GM13977 (cell line): ENCODE data around the gene AHCYL2.

Source experiments
- DNase-seq: peaks from one replicate; pipeline ENCODE4 v3.0.0; 2012; ENCODE audit warnings: low spot score
- in situ Hi-C: fragments of 300-500 bp; cut with MboI; formaldehyde crosslinking; loops from one replicate; pipeline ENCODE4 v1.12.0; 2022; ENCODE audit warnings: low sequenced_read_pairs, low pct_unique_long_range_greater_than_20kb, mixed read lengths, inconsistent platforms; ENCODE audit not compliant: unreplicated experiment
- TF ChIP-seq, protein P1 (sequence below): IDR thresholded peaks from 2 replicates; pipeline ENCODE4 v1.5.1; 2012; ENCODE audit warnings: mild to moderate bottlenecking, control low read depth; ENCODE audit not compliant: insufficient read depth; ENCODE audit errors: extremely low read depth, missing control alignments

Gene AHCYL2

DNA sequence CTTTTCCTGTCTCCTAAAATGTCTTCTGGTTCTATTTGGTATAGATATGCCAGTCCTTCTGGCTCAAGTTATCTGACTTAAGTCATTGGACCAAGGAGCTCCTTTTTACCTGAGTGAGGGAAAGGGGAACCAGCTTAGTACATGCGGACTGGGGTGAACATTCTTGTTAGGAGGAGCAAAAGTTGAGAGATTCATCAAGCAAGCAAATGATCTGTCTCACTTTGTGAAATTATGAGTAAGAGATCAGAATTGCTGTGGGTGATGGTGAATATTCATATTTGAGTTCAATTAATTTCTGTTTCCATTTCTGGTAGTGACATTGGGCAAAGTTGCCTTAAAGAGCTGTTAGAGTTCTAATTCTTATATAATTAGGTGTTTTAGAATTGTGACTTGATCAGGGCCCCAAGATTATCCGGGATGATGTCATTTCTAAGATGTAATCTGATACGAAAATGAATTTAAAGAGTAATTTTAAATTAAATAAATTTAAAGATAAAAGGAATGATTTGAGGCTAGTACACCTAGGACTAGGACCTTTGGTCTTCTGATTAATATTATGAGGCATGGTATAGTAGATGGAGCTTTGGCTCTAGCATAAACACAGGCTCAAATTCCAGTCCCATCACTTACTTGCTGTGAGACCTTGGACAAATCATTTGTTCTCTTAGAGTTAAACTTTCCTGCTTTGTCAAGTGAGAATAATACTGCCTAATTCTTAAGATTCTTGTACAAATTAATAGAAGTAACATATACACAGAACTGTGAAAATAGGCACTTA lies 149.0 kb downstream of the AHCYL2 start:
- DNase-seq = no peak
- in situ Hi-C loops = loop anchor here (25.0 kb wide), 3 partner anchors 88 to 638 kb away; no protein-coding TSS in a partner anchor
- TF ChIP-seq, protein P1, sequence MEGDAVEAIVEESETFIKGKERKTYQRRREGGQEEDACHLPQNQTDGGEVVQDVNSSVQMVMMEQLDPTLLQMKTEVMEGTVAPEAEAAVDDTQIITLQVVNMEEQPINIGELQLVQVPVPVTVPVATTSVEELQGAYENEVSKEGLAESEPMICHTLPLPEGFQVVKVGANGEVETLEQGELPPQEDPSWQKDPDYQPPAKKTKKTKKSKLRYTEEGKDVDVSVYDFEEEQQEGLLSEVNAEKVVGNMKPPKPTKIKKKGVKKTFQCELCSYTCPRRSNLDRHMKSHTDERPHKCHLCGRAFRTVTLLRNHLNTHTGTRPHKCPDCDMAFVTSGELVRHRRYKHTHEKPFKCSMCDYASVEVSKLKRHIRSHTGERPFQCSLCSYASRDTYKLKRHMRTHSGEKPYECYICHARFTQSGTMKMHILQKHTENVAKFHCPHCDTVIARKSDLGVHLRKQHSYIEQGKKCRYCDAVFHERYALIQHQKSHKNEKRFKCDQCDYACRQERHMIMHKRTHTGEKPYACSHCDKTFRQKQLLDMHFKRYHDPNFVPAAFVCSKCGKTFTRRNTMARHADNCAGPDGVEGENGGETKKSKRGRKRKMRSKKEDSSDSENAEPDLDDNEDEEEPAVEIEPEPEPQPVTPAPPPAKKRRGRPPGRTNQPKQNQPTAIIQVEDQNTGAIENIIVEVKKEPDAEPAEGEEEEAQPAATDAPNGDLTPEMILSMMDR = no peak

DNA sequence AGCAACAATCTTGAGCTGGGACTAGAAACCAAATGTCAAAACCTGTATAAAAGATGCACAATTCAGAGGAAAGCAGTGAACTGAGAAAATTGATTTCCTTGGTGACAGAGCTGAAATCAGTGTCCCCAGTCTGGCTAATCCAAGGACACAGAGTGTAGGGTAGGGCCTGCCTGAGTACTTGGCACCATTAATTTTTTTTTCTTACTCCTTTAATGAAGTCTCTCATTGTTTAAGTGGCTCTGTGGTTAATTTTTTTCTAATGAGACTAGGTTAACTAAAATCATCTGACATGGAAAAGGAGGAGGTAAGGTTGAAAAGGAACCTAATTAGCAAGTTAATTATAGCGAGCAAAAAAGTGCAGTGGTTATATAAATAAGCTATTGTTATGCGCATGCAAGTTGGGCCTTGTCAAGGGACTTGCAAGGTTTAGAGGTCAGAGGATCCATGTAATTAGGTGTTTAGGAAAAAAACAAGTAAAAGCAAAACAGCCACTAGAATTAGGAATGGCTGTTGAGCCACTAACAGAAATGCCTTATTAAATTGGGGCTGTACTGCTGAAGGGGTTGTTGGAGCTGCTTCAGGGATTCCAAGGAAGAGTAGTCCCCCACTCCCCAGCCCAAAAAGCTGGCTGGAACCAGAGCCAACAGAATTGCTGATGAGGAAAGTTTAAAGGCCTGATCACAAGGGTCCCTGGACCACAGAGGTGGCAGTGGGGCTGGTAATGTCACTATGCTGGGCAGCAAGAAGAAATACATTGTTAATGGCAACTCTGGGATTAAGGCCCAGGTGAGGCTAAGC lies 150.5 kb downstream of the AHCYL2 start:
- TF ChIP-seq, protein P1 = no peak
- in situ Hi-C loops = no loop called here
- no peak for DNase-seq

GRCh38 chr7:129376076-129376777 lies 151.4 kb downstream of the AHCYL2 start:
- TF ChIP-seq, protein P1 = peak; percentile 69
- DNase-seq = peak; percentile 45
- in situ Hi-C loops = no loop called here

DNA sequence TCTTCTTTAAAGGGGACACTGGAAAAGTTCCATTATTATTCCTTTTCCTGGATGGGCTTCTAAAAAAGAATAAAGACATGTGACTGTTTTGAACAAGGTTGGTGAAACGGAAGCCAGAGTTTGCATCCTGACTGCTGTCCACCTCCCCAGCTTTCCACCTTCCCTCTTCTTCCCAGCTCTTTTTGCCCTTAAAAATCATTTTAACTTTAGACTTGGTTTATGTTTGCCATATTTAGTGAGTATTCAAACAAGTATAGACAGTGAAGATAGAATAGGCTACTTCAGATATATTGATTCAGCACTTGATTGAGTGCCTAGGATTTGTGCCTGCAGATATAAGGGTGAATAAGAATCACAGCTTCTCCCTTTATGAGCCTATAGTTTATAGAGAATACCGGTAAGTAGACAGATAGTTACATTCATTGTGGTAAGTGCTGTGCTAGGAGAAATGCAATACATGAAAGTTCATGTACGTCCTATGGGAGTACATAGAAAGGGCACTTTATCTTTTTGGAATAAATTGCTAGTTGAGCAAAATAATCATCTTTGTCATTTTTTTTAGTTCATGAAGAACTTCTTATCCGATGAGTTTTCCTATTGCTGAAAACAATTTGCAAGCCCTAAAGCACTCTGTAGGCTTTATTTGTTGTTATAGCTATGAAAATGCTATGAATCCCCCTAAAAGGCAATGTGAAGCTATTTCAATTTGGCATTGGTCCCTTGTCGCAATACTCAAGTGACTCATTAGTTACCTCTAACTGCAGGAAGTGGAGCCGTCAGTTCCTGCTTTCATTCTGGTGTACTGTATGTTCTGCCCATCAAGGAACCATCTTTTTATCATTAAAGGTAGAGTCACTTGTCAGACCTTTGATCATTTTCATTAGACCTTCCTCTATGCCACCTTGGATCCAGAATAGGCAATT lies 152.2 kb downstream of the AHCYL2 start:
- DNase-seq = peak; percentile 24

GRCh38 chr7:129381710-129382484 lies 157.1 kb downstream of the AHCYL2 start:
- TF ChIP-seq, protein P1 = no peak
- in situ Hi-C loops = no loop called here
- DNase-seq = no peak

More for the DNA sequence above, 152.2 kb downstream of the AHCYL2 start:
- in situ Hi-C loops = no loop called here
- TF ChIP-seq, protein P1 = no peak
